HG02571 (cell line): Measurements from ENCODE around the gene RNF183.
A peak's percentile ranks its signal among the peaks of the same experiment; 100 is the strongest.

ENCODE experiments used
- ATAC-seq: cut with Tn5 transposase; IDR thresholded peaks from one replicate; pipeline ENCODE4 v1.9.1; 2021; ENCODE audit warnings: mild to moderate bottlenecking, moderate library complexity; ENCODE audit not compliant: unreplicated experiment

The RNF183 gene, protein sequence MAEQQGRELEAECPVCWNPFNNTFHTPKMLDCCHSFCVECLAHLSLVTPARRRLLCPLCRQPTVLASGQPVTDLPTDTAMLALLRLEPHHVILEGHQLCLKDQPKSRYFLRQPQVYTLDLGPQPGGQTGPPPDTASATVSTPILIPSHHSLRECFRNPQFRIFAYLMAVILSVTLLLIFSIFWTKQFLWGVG

DNA sequence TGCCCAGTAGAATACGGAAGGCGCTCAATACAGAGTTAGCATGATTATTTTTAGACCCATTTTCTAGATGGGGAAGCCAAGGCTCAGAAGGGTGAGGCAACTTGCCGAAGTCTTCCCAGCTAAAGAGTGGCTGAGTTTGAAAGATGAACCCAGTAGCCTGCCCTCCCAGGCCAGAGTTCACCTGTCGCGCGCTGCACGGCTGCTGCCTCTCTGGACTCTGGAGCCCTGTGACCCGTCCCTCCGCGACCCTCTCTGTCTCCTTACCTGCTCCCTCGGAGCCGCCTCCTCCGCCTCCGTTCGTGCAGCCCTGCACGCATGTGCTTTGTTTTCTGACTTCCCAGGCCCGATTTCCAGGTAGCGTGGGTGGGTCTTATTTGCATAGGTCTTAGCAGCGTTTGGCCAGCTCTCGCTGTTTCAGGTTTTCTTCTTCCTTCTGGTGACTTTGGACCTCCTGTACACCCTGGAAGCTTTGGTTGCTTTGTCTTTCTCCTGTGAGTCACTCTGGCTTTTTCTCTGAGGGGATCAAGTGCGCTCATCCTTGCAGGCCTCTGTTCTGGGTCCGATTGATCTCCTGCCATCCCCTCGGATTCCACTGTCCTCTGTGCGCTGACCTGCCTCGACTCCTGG lies at the start of gene RNF183:
Gene RNF183, minus strand, starts transcription at position 585 of the 627 bp plus-strand sequence. CDS start 5,192 bp downstream, outside the sequence.
- no peak for ATAC-seq

DNA sequence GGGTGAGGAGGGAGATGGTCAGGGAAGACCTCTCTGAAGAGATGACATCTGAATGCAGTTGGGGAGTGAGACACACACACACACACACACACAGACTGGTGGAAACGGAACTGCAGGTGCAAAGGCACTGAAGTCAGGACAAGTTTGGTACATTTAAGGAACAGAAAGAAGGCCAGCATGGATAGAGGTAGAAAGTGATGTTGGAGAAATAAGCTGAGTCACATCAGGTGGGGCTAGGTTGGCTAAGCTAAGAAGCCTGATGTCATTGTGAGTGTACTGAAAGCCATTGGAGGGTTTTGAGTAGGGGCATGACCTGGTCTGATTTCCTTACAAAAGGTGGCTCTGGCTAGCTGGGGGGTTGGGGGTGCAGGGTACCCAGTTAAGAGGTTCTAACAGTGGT lies 49.2 kb upstream of the RNF183 start:
- ATAC-seq = no peak

DNA sequence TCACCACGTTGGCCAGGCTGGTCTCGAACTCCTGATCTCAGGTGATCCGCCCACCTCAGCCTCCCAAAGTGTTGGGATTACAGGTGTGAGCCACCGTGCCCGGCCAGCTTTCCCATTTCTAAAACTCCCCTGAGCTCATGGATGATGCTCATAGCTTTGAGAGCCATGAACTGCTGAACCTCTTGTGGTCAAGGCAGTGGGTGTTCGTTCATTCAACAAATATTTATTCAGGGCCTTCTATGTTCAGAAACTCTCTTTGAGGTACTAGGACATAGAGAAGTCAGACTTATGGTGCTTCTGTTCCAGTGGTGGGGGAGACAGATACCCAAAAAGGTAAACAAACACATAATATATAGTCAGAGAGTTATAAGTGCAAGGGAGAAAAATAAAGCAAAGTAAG lies 48.8 kb upstream of the RNF183 start:
- no peak for ATAC-seq

DNA sequence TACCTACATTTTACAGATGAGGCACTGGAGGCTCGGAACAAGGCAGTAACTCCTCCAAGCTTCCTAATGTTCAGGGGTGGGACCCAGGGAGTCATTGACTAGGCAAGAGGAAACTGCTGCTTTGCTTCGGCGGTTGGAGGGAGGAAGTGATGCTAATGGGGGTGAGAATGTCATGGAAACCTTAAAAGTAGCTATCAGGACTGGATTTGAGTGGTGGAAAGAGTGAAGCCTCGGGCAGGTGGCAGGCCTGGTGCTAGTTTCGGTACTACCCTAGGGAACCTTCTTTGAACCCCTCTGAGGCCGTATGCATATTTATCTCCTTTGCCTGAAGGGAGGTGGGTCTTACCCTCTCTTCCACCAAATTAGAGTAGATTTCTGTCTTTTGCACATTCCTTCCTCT lies 47.8 kb upstream of the RNF183 start:
- no peak for ATAC-seq

GRCh38 chr9:113350107-113350661 lies 47.0 kb upstream of the RNF183 start:
- ATAC-seq = no peak

DNA sequence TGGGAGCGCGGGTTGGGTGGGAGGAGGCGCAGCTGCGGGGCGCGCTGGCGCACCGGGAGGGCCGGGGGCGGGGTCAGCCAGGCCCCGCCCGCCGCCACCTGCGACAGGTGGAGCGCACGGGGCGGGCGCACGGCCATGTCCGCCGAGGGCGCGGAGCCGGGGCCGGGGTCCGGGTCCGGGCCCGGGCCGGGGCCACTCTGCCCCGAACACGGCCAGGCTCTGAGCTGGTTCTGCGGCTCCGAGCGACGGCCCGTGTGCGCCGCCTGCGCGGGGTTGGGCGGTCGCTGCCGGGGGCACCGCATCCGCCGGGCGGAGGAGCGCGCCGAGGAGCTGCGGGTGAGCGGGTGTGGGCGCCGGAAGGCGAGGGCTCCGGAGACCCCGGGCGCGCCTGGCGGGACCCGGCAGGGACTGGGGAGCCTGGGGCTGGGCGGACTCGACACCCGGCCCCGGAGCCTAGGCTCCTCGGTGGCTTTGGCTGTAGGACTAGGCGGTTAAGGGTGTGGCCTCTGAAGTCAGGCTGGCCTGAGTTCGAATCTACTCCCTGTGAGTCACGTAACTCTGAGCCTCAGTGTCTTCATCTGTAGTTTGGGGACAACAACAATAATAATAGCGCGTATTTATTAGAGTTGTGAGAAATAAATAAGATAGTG lies 46.4 kb upstream of the RNF183 start, which contains the start of gene BSPRY:
Gene BSPRY, plus strand, starts transcription at position 97 of the 650 bp plus-strand sequence. Its CDS starts 39 bp downstream, at position 136.
- ATAC-seq = no peak

DNA sequence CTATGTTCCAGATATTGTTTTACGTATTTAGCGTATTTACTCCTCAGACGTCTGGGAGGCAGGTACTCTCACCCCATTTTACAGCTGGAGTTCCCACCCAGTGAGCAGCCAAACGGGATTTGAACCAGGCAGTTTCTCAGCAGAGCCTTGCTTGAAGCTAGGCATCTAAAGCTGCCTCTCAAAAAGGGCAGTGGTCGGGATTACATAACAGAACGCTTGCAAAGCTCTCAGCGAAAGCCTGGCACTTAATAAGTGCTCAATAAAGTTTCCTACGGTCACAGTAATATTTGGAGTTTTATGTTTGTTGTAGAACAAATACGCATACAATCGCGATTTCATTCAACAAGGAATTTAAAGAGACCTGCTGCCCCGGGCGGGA lies 45.9 kb upstream of the RNF183 start:
- ATAC-seq = no peak

- no peak for ATAC-seq
Measured at GRCh38 chr9:113348437-113348836, 45.3 kb upstream of the RNF183 start.

DNA sequence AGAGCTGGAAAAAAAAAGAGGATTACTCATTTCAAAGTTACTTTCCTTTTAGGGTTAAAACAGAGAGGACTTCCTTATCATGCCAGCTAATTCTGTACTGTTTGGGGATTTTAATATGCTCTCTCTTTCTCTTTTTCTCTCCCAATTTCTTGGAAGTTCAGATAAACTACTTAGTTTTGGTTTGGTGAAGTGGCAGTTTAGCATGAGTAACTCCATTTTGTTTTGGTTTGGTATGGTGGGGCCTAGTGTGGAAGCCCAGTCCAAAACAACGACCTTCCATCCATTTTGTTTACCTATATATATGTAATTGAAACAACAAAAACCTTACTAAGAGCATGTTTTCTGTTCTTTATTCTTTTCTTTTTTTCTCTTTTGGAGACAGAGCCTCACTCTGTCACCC lies 42.5 kb upstream of the RNF183 start:
- ATAC-seq = no peak

DNA sequence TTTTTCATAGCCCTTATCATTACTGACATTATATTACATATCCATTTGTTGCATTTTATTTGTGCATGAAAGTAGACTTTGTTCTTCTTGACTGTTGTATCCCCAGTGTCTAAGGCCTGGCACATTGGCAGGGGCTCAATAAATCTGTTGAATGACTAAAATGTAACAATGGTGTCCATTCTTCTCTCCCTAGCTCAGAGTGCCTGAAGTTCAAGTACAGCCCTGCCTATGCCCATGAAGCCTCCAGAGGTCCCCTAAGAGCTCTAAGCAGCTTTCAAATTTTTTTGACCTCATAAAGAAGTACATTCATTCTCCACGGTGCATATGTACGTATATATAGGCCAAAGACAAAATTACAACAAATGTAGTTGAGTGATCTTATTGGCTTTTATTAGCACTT lies 42.0 kb upstream of the RNF183 start:
- no peak for ATAC-seq

DNA sequence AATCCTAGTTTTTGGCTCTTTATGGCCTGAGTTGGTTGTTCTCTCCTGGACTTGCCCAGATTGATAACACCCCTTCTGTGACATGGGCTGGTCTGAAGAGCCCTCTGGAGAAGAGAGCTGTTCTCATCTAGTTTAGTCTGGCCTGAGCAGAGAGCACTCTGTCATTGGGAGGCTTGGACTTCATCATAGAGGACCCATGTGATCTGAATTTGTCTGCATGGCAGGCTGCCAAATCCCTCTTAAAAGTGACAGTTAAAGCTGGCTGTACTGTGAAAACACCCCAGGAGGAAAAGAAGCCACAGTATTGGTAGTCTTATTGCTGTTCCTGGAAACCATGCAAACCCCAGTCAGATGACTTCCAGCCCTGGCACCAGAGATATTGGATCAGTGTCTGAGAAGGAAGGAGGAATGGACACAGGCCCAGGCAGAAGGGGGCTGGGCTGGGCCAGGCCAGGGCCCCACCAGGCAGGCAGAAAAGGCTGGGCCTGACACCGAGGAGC lies 40.6 kb upstream of the RNF183 start:
- ATAC-seq = no peak

GRCh38 chr9:113341712-113342410 lies 38.7 kb upstream of the RNF183 start:
- ATAC-seq = no peak

DNA sequence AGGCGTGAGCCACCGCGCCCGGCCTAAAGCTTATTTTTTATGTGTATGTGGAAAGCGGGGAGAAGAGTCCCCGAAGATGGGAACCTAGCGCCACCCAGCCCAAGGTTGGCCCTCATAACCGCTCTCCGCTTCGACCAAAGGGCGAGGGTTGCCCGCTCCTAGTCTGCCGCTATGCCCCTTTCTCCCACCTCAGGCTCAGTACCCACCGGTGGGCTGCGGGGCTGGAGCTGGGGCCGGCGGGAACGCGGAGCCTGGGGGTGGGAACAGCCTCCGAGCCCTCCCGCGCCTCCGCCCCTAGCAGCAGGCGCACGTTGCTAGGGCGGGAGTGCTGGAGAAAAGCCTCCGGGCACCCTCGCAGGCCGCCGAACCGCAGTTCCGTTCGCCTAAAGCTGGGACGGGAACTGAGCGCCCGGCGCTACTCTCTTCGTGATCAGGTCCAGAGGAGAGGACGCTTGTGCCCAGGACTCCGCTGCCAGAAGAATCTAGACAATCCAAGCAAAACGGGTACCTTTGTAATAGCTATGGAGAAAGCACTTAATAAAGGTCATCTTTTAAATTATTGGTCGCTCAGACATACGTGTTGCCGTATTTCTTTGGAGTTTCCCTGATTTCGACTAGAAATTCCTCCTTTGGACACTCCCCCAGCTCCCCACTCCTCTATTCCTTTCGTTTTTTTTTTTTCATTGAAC lies 37.0 kb upstream of the RNF183 start, which contains the start of gene WDR31:
Gene WDR31, minus strand, starts transcription at position 265 of the 689 bp plus-strand sequence. CDS start 8,253 bp downstream, outside the sequence.
- ATAC-seq = peak; percentile 99

DNA sequence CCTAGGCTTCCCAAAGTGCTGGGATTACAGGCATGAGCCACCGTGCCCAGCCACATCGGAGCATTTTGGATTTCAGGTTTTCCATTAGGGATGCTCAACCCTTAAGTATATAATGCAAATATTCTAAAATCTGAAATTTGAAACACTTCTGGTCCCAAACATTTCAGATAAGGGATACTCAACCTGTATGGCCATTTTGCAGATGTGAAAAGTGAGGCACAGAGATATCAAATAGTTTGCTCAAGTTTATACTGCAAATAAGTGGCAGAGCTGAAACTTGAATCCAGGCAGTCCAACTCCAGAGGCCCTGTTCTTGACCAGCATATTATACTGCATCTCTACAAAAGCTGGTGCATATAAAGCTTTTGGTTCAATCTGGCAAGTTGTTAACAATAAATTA lies 34.5 kb upstream of the RNF183 start:
- no peak for ATAC-seq

DNA sequence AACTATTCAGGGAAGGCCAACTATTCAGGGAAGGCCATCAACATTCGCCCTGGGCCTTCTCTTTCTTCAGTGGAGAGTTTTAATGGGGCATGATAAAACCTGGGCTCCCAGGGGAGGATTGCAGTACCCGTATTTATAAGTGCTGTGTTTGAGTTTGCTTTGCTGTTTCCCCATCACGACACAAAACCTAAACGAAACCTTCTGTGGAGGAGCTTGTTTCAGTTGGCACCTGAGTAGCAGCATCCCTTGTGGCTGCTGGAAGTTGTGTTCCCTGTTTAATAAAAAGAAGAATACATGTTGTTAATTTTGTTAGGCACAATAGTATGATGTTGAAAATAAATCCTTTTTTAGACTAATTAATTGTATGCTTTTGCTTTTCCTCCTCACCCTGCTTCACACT lies 28.6 kb upstream of the RNF183 start:
- ATAC-seq = no peak

GRCh38 chr9:113328045-113328782 lies 25.0 kb upstream of the RNF183 start:
- no peak for ATAC-seq

DNA sequence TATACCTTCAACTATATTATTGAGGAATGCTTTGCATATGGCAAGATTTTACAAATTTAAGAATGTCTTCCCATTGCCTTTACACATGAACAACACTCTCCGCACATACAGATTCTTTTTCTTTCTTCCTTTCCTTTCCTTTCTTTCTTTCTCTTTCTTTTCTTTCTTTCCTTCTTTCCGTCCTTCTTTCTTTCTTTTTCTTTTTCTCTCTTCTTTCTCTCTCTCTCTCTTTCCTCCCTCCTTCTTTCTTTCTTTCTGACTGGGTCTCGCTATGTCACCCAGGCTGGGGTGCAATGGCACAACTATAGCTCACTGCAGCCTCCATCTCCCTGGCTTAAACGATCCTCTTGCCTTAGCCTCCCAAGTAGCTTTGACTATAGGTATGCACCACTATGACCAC lies 23.1 kb upstream of the RNF183 start:
- ATAC-seq = no peak

GRCh38 chr9:113322671-113323070 lies 19.5 kb upstream of the RNF183 start:
- ATAC-seq = no peak

GRCh38 chr9:113320051-113320450 lies 16.9 kb upstream of the RNF183 start:
- ATAC-seq = no peak

GRCh38 chr9:113319054-113319453 lies 15.9 kb upstream of the RNF183 start:
- no peak for ATAC-seq
